Middle frontal gyrus (tissue), 1 donor: ENCODE data around the gene EI24.

Experiments used
- DNase-seq: peaks from one replicate; pipeline ENCODE4 v3.0.0-alpha.2; 2015; ENCODE audit warnings: low spot score; ENCODE audit errors: extremely low spot score

EI24 gene

DNA sequence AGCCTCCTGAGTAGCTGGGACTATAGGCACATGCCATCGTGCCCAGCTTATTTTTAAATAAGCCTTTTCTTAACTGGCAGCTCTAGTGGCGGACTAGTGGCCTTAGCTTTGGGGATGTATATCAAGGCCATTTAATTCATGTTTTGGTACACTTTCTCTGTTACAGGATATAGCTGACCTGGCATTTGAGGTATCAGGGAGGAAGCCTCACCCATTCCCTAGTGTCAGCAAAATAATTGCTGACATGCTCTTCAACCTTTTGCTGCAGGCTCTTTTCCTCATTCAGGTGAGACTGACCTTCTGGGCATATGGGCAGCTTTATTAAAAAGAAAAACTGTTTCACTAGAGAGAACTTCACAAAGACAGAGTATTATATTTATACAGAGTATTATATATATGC, 9.5 kb downstream of the EI24 start:
- no peak for DNase-seq

DNA sequence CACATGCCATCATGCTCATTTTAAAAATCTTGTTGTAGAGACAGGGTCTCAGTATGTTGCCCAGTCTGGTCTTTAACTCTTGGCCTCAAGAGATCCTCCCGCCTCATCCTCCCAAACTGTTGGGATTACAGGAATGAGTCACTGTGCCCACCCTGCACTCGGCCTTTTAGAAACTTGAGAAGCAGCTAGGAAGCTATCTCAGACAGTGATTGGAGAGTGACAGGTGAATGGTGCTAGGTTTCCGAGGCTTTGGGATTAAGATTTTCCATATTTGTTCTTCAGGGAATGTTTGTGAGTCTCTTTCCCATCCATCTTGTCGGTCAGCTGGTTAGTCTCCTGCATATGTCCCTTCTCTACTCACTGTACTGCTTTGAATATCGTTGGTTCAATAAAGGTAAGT, 10.5 kb downstream of the EI24 start:
- DNase-seq: no peak

DNA sequence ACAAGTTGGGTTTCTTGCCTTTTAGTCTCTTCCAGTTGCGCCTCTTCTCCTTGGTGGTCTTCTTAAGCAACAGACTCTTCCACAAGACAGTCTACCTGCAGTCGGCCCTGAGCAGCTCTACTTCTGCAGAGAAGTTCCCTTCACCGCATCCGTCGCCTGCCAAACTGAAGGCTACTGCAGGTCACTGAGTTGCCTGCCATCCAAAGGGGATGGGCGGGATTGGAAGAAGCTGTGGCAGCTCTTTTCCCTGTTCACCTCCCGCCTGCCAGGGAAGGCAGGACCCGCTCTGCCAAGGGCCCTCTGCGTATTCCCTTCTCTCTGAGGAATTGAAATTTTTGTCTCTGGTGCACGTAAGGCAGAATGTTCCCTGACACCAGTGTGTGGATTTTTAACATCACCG, 14.2 kb downstream of the EI24 start:
- DNase-seq: no peak

DNA sequence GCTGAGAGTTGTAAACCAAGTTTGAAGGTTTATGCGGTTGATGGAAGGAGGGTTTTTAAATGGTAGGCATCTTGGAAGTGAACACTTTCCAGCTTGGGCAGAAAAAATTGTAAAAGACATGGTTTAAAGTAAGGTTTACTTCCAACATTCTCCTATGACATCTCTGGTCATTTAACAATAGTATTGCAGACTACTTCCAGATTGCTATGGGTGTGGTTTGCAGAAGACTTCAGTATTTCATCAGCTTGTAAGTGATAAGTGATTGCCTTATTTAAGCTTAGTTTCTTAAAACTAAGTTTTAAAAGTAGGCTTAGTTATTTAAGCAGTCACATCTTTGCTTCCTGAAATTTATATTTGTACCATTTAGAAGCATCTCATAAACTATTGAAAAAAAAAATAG, 16.2 kb downstream of the EI24 start:
- DNase-seq: no peak

DNA sequence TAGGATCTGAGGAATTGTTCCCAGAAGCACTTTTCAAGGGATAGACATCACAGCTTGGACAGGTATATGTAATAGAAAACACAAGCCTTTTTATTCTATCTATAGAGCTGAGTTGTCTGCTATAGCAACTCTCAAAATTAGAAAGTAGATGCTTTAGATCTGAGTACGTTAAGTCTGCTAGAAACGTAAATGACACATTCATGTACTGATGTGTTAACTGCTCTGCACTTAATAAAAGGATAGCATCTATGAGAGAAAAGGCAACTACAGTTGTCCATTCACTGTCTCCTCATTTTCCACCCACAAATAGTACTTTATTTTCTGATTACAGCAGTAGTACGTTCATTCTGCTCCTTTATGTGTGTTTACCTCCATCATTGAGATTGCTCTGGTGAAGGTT, 17.3 kb downstream of the EI24 start:
- no peak for DNase-seq

DNA sequence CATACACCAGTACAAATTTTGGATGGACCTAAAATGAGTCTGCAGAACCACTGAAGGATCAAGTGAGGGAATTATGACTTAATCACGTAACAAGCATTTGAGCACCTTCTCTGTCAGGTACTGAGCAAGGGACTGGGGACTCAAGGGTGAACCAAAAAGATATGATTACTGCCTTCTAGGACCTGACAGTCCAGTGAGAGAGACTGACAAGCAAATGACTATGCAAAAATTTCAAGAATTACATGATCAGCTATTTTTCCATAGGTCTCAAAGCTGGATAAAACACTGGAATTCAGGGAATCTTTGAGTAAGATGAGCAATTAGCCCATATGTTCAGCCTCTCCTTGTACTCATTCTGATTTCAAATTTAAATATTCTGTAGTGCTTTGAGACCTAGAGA, 18.2 kb downstream of the EI24 start:
- DNase-seq: no peak

DNA sequence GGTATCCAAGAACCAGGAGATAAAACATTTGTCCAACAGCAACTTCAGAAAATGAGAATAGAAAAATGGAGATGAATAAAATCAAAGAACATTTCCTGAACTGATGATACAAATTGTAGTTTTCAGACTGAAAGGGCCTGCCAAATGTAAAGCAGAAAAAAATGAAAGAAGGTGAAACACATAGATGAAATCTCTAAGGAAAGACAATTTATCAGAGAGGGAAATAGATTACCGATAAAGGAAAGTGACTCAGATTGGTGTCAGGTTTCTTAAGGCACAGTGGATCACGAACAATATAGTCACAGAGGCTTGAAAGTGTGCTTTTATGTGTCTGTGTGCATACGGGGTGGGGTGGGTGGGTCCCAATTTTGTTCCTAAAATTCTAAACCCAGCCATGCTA, 19.2 kb downstream of the EI24 start:
- DNase-seq: no peak

DNA sequence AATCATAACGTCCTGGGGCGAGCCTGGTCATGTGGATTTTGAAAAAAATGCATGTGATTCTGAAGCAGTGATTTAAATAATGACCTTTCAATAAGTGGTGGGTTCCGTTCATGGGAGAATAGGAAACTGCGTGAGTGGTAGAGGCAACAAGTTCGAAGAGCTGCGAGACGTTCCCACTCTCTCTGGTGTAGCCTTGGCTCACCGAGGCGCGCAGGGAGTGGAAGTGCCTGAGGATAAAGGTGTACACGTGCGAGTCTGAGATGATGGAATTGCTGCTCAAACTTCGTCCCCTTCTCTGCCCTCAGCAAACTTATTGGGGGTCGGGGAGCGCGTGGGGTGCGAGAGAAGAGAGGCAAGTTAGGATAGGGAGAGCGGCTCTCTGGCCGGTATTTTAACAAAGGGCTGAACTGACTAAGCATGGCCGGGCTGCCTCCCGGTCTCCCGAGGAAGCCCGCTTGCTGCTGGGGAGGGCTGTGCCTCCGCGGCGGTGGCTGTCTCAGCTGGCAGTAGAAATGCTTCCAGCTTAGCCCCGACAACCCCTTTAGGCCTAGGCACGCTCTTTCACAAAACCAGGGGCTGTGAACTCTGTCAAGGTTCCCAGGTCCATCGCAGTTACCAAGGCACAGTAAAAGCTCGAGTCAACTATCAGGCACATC, 22.5 kb downstream of the EI24 start:
- DNase-seq: no peak

DNA sequence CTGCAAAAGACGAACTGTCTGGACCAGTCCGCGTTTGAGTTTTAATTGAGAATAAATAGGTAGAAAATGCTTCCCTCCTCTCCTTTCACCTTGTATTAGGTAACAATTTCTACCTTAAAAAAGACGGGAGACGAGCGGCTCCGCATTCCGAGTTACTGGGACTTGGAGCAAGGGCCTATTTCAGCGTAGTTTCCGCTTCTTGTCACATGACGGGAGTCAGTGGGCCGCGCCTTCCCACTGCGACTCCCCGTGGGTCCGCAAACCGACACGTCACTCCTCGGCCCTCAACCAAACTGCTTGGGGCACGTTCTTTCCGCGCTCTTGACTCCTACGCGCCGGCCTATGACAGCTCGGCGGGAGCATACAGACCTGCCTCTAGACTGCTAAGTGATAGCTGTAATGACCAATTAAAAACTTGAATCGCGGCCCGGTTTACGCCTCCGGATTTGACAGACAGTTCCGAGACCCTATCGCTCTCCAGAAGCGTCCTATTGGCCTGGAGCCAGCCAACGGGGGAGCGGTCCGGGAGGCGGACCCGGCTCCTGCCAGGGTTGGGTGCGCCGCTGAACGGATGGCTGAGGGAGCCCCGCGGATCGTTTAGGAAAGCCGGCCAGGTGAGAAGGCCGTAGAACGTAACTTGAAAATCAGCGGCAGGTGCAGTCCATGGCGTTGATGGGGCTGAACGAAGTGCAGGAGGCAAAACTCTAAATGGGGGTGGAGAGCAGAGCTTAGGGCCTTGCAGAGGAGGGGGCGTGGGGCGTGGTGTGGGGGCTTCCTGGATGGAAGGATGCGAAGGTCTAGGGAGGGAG, 23.2 kb downstream of the EI24 start, which contains the start of gene STT3A:
STT3A (plus strand) TSS at position 548 of the 809 bp plus-strand sequence. CDS start 3,064 bp downstream, outside the sequence.
- peak; percentile 100 for DNase-seq

DNA sequence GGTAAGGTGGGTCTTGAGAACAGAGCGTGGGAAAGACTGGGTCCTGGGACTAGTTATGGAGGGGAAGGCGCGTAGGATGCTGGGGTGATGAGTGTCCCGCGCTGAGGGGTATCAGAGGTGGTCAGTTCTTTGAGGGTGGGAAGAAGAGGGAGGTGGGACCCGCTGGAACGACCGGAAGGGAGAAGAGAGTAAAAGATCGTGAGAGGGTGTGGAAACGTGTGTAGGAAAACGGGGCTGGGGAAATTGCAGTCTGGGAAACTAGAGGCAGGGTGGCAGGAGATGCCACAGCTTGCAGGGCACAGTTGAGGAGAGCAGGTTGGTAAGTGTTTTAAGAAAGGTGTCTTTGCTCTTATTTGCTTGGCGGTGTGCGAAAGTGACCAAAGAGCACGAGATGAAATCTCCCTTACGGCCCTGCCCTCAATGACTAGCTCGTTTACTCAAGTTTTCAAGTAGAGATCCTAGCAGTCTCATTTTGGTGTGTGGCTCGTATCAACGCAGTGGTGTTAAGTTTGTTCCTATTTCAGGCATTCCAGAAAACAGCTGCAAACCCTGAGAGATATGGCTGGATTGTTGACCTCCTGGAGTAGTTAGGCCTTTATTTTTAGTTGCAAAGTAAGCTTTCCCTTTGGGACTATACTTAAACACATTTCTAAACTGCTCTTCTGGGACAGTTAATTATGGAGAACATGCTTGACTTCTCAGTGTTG, 24.0 kb downstream of the EI24 start:
- no peak for DNase-seq

DNA sequence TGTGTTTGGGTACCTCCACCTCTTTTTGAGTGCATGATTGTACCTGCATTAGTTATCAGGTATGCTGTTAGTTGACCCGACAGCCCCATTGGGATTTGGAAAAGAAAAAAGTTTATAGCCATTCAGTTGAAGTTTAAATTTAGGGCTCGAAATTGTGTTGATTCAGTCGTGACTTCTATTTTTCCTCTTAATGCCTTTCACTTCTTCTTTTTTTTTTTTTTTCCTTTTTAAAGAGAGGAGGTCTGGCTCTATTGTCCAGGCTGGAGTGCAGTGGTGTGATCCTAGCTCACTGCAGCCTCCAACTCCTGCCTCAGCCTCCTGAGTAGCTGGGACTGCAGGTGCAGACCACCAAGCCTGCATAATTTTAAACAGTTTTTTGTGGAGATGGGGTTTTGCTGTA, 25.7 kb downstream of the EI24 start:
- DNase-seq: no peak

DNA sequence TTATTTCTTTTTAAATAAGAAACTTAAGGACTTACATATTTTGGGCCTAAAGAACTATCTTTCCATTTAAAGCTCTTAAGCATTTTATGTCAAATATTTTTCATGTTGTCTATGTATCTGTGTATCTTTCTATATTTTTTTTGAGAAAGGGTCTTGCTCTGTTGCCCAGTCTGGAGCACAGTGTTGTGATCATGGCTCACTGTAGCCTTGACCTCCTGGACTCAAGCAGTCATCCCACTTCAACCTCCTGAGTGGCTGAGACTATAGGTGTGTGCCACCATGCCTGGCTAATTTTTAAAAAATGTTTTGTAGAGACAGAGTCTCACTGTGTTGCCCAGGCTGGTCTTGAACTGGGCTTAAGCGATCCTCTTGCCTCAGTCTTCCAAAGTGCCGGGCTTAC, 31.4 kb downstream of the EI24 start:
- DNase-seq: no peak

DNA sequence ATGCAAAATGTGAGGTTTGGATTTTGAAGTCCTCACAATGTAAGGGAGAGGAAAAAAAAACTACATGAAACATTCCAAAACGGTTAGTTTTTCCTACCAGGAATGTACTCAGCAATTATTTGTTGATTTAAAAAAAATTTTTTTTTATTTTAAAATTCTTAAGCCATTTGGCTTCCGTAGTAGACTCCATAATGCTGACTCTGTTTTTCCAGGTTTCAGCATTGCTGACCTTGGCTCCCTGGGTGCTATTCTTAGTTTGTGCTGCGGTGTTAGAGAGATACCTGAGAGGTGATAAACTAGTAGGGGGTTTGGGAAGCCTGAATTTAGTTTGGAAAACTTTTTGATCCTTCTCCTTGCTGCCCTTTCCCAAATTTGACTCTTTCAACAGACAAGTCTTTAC, 33.9 kb downstream of the EI24 start:
- no peak for DNase-seq

DNA sequence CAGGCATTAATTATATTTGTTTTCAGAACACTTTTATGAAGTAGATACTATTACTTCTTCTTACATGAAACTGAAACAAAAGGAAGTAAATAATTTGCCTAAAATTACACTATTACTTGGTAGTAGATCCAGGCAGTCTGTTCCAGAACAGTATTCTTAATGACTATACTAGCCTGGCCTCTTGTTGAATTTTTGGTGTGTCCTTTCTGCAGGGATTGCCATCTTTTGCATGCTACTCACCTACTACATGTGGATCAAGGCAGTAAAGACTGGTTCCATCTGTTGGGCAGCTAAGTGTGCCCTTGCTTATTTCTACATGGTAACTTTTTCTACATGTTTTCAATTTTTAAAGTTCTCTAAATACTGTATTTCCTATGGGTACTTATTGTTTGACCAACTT, 36.1 kb downstream of the EI24 start:
- DNase-seq: no peak

DNA sequence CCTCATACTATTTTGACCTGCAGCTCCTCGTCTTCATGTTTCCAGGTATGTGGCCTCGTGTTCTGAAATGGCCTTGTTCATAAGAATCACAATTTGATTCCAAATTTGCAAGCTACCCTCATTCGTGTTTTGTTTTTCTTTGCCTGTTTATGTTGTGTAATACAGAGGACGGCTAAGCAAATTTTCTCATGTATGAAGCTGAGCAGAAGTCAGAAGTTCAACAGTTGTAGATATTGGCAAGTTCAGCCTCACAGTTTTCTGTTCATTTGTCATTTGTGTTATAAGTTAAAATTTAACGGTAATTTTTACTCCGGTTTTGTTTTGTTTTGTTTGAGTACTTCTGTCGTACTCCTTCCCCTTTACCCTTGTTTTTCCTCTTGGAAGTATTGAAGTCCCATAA, 40.3 kb downstream of the EI24 start:
- DNase-seq: no peak

DNA sequence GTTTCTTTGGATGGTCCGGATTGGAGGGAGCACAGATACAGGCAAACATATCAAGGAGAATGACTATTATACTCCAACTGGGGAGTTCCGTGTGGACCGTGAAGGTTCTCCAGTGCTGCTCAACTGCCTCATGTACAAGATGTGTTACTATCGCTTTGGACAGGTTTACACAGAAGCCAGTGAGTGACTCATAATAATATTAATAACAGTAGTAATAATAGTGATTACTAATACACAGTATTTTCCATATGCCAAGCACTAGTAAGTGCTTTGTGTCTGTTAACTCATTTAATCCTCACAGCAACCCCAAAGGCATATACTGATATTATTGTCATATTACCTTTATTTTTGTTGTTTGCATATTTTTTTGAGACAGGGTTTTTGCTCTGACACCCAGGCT, 49.1 kb downstream of the EI24 start:
- no peak for DNase-seq

DNA sequence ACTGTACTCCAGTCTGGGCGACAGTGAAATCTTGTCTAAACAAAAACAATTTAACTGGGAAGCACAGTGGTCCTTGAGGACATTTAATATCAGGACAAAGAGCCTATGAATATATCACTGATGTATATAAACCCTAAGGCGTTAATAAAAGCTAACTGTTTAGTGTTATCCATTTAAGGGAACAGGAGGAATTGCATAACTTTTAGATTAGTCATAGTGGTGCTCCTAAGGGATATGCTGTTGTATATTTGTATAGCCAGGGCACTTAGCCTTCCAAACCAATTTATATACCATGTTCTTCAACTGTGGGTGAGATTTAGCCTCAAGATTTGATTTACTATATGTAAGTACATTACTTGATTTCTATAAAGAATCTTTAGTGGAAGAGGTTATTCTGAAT, 52.7 kb downstream of the EI24 start:
- DNase-seq: no peak

DNA sequence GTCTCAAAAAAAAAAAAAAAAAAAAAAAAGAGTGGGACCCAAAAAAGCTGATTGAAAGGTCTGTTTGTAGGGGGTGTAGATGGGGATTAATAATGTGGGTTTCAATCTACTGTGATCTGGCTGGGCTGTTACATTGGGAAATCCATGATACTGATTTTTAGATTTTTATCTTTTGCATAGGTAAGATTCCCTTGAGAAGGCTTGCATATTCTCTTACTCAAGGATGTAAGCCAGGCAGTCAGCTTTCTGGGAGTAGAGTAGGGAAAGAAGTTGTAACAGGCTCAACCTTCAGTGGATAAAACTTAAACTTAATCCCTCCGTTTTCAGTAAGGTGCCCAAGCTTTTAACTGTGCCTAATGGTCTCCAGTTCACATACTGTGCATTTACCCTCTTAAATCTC, 53.8 kb downstream of the EI24 start:
- DNase-seq: no peak

DNA sequence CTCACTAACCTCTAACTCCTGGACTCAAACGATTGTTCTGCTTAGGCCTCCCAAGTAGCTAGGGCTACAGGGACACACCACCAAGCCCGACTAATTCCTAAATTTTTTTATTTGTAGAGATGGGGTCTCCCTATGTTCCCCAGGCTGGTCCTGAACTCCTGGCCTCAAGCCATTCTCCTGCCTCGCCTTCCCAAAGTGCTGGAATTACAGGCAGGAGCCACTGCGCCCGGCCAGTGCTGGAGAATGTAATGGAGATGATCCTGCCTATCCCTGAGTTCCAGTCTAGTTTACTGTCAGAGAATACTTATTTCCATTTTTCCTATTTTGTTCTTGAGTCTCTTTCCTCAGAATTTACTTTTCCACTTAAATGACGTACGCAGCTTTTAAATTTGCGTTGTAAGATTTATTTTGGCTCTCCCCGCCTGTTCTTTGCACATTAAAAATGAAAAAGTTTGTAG, 55.5 kb downstream of the EI24 start, which contains the start of gene CHEK1:
CHEK1 (plus strand) TSS at position 408 of the 458 bp plus-strand sequence. CDS start 1,606 bp downstream, outside the sequence.
- DNase-seq: no peak

DNA sequence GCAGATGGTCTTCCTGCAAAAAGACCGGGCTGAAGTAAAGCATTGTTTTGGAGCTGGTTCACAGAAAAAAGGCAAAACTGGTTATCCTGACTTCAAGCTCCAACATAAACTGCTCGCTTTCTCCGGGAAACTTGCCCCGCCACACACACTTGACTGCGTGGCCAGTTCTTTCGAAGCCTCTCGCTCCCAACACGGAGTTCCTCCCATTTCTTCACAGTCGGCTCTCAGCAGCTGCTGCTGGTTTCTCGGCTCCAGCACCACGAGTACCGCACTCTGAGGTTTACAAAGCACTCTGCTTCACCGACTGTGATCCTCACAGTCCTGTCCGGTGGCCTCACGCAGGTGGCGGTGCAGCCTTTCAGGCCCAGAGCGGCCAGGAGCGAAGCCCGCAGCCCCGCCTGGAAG, 56.0 kb downstream of the EI24 start:
- DNase-seq: no peak

DNA sequence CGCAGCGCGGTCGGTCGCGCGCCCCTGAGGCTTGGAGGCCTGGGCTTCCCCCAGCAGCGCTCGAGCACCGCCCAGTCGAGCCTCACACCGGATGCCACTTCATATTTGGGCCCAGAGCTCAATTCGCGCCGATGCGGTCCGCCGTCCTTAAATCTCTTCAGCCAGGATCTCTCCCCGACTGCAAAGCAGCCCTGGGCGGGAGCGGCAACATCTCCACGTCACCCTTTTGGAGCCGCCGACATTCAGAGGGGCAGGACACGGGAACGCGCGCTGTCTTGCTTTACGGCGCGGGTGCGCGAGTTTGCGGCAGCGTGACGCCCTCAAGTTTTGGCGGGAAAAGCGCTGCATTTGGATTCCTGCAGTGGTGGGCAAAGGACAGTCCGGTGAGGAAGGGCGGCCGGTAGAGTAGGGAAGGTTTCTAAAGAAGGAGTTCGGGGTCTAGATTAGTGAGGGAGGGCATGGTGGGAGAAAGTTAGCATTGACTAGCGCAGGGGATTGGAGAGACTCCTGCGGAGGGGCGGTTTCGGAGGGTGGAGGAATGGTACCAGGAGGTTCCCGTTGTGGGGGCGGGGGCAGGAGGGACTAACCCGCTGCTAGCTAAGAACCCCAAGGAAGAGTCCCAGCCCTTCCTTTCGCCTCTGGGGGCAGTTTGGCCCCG, 56.5 kb downstream of the EI24 start:
- peak; percentile 84 for DNase-seq
